Kidney (tissue), 14 donors: Measurements from ENCODE around the gene GABBR2. TPM values are rescaled to one million over a fixed set of nuclear protein-coding genes. Genes with fewer than 3 reads are reported as not detected.

Experiments used
- DNase-seq, 5 donors: peaks; one replicate each; pipeline ENCODE4 v3.0.0-alpha.2; 2013 to 2020
- FAIRE-seq: peaks from 2 replicates; lab custom pipeline; 2012; peaks lifted over from hg19 to GRCh38; lab: Jason Lieb, UNC
- H3K27ac ChIP-seq, 2 donors: one replicate each; pipeline ENCODE4 v1.7.0; 2013; ENCODE audit warnings: low read depth in 2 of 2, low read length in 2 of 2, inconsistent platforms in 1 of 2
- H3K27me3 ChIP-seq: one replicate; pipeline ENCODE4 v1.7.1; 2013; ENCODE audit warnings: low read length, inconsistent platforms; ENCODE audit not compliant: control insufficient read depth, insufficient read depth
- H3K36me3 ChIP-seq, 3 donors: one replicate each; pipeline versions ENCODE4 v1.7.0 to v1.7.1; 2013; ENCODE audit warnings: low read length in 3 of 3, control low read depth in 1 of 3, inconsistent platforms in 1 of 3; ENCODE audit not compliant: insufficient read depth in 3 of 3, control insufficient read depth in 2 of 3
- H3K4me1 ChIP-seq, 3 donors: one replicate each; pipeline versions ENCODE4 v1.7.0 to v1.7.1; 2013; ENCODE audit warnings: low read length in 3 of 3, inconsistent platforms in 1 of 3, low read depth in 1 of 3; ENCODE audit not compliant: control insufficient read depth in 2 of 3, insufficient read depth in 2 of 3
- H3K4me3 ChIP-seq, 3 donors: one replicate each; pipeline versions ENCODE4 v1.7.0 to v1.8.1; 2013; ENCODE audit warnings: low read length in 3 of 3, control low read depth in 1 of 3, inconsistent platforms in 1 of 3
- H3K9ac ChIP-seq, 3 donors: one replicate each; pipeline versions ENCODE4 v1.7.0 to v1.7.1; 2013; ENCODE audit warnings: low read length in 3 of 3, control low read depth in 1 of 3, inconsistent platforms in 1 of 3
- H3K9me3 ChIP-seq, 3 donors: one replicate each; pipeline versions ENCODE4 v1.7.0 to v1.7.1; 2013; ENCODE audit warnings: low read length in 3 of 3, control low read depth in 1 of 3, inconsistent platforms in 1 of 3; ENCODE audit not compliant: control insufficient read depth in 2 of 3, insufficient read depth in 1 of 3
- intact Hi-C: fragments of 100-400 bp; cut with DNase I; formaldehyde crosslinking; loops from one replicate; pipeline ENCODE4 v1.11.1; 2022
- polyA plus RNA-seq: library from polyadenylated mRNA; stranded (reverse); fragments of 350-450 nt; fragmentation: Illumina TruSeq; extraction: RNeasy Lipid Tissue Mini Kit (QIAGEN cat#74804); gene quantifications from one replicate; pipeline ENCODE4 v1.2.3, GENCODE V29; 2014; ENCODE audit warnings: low read depth, low replicate concordance; ENCODE audit not compliant: insufficient read depth
- total RNA-seq: library from RNA; stranded (reverse); fragmentation: NEBNext Ultra II Directional; extraction: Animal tissue kit (Norgen Biotek cat#: 25700); gene quantifications from one replicate; pipeline ENCODE4 v1.2.1, GENCODE V29; 2021
- TF ChIP-seq, protein P1 (sequence below): IDR thresholded peaks from 3 replicates; pipeline ENCODE4 v1.5.1; 2012; ENCODE audit warnings: mild to moderate bottlenecking, moderate library complexity, borderline replicate concordance; ENCODE audit not compliant: insufficient read depth; ENCODE audit errors: extremely low read depth
- donor health status: control.
- donor health status: control.
- donor health status: control.
- donor health status: control.
- donor health status: control.
- donor health status: DM: yes; HTN: yes; CAD: no.
- donor health status: Normal renal cell carcinoma (clear cell type).

The GABBR2 gene
- total and polyA plus RNA-seq, 2 donors from 2014 or later, result 0.06 TPM; not detected in 1

DNA sequence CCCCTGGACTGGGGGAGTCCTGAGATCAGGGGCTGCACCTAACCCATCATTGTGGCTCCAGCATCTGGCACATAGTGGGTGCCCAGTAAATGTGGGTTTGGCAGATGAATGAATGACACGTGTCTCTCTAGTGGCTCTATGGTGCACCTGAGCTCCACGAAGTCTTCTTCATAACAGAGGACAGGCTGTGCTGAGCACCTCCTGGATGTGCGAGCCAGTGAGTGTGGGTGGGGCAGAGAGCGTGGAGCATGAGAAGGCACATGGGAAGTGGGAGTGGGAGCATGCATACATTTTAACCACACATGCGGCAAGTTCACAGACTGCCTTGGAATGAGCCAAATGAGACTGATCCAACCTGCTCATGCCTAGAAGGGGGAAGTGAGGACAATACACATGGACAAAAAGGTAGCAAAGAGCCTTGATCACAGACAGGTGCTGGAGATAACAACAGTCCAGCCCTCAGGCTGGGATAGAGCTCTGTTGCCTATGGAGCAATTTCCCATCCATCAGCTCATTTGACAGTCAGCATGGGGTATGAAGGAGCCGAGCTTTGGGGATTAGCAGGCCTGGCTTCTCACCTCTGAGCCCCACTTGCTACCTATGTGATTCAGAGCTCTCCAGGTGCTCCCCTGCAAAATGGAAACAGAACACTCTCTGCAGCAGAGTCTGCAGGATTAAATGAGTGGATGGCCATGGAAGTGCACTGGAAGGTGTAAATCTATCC is 377.0 kb downstream of the GABBR2 start:
- Histone ChIP-seq H3K4me3 (no peak overlapping the region), H3K9me3 (no peaks in the 10 kb centered on the region), H3K4me1 (no peaks in the 10 kb centered on the region), H3K27ac (no peak overlapping the region), H3K27me3 (no peaks in the 10 kb centered on the region), H3K9ac (no peak overlapping the region), H3K36me3 (no peaks in the 10 kb centered on the region)
- DNase-seq (no peak), FAIRE-seq (no peak)
- TF ChIP-seq, protein P1, sequence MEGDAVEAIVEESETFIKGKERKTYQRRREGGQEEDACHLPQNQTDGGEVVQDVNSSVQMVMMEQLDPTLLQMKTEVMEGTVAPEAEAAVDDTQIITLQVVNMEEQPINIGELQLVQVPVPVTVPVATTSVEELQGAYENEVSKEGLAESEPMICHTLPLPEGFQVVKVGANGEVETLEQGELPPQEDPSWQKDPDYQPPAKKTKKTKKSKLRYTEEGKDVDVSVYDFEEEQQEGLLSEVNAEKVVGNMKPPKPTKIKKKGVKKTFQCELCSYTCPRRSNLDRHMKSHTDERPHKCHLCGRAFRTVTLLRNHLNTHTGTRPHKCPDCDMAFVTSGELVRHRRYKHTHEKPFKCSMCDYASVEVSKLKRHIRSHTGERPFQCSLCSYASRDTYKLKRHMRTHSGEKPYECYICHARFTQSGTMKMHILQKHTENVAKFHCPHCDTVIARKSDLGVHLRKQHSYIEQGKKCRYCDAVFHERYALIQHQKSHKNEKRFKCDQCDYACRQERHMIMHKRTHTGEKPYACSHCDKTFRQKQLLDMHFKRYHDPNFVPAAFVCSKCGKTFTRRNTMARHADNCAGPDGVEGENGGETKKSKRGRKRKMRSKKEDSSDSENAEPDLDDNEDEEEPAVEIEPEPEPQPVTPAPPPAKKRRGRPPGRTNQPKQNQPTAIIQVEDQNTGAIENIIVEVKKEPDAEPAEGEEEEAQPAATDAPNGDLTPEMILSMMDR, result no peak
- intact Hi-C loops, result no loop called here

DNA sequence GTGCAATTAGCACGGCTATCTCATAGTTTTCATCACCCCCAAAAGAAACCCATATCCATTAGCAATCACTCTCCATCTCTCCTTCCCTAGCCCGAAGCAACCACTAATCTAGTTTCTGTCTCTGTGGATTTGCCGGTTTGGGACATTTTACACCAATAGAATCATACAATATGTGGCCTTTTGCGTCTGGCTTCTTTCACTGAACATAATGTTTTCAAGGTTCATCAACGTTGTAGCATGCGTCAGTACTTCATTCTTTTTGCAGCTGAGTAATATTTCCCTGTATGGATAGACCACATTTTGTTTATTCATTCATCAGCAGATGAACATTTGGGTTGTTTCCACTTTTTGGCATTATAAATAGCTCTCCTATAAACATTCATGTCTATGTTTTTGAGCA is 377.9 kb downstream of the GABBR2 start:
- FAIRE-seq, result no peak
- no peak for DNase-seq
- Histone ChIP-seq H3K4me3 (no peak overlapping the region), H3K9ac (no peak overlapping the region), H3K4me1 (no peaks in the 10 kb centered on the region), H3K36me3 (no peaks in the 10 kb centered on the region), H3K27ac (no peak overlapping the region), H3K9me3 (no peaks in the 10 kb centered on the region), H3K27me3 (no peaks in the 10 kb centered on the region)
- TF ChIP-seq, protein P1, result no peak
- intact Hi-C loops, result no loop called here

DNA sequence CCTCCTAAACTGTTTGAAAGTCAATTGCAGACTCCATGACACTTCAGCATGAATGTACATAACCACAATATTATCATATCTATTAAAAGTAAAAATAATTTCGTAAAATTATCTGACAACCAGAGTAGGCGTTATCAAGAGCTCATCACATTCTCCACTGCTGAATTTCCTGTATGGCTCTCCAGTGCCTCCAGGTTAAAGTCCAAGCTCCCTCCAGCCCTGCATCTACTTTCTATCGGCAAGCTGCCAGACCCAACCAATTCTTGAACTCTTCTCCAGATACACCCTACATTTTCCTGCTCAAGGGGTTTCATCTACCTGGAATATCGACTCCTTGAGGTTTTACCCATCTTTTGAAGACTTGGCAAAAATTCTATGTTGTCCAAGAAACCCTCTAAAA is 378.8 kb downstream of the GABBR2 start:
- Histone ChIP-seq H3K9me3 (no peaks in the 10 kb centered on the region), H3K4me1 (no peaks in the 10 kb centered on the region), H3K4me3 (no peak overlapping the region), H3K36me3 (no peaks in the 10 kb centered on the region), H3K27ac (no peak overlapping the region), H3K27me3 (no peaks in the 10 kb centered on the region), H3K9ac (no peak overlapping the region)
- DNase-seq (no peak), FAIRE-seq (no peak)
- intact Hi-C loops, result no loop called here
- TF ChIP-seq, protein P1, result no peak
